GM10266 (cell line): ENCODE data around the gene WNT2B.
"Not testable (repeated sequence)": the region's sequence is repeated elsewhere in the genome, so short reads cannot be mapped to it uniquely, and the experiment has no call there.

Source experiments
- DNase-seq: peaks from one replicate; pipeline ENCODE4 v3.0.0; 2012; ENCODE audit errors: extremely low spot score
- TF ChIP-seq, protein P1 (sequence below): IDR thresholded peaks from 2 replicates; pipeline ENCODE4 v1.5.1; 2012; ENCODE audit warnings: mild to moderate bottlenecking, low read depth; ENCODE audit not compliant: control insufficient read depth, insufficient read depth; ENCODE audit errors: missing control alignments

The WNT2B gene

DNA sequence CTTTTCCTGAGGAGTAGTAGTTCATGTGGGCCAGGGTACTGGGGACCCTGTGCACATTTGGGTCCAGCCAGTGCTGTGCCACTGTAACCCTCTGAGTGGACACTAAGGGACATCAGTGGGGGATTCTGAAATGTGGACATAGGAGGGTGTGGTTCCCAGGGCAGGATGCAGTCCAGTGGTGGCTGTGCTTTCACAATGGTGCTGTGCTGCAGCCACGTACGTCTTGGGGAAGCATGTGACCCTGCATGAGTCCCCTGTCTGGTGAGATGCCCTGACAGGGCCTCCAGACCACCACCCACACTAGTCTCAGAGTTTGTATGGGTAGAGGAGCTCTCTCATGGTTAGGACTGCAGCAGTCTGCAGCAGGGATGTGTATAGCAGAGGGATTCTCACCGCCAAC, 37.8 kb upstream of the WNT2B start:
- DNase-seq: no peak
- TF ChIP-seq, protein P1, sequence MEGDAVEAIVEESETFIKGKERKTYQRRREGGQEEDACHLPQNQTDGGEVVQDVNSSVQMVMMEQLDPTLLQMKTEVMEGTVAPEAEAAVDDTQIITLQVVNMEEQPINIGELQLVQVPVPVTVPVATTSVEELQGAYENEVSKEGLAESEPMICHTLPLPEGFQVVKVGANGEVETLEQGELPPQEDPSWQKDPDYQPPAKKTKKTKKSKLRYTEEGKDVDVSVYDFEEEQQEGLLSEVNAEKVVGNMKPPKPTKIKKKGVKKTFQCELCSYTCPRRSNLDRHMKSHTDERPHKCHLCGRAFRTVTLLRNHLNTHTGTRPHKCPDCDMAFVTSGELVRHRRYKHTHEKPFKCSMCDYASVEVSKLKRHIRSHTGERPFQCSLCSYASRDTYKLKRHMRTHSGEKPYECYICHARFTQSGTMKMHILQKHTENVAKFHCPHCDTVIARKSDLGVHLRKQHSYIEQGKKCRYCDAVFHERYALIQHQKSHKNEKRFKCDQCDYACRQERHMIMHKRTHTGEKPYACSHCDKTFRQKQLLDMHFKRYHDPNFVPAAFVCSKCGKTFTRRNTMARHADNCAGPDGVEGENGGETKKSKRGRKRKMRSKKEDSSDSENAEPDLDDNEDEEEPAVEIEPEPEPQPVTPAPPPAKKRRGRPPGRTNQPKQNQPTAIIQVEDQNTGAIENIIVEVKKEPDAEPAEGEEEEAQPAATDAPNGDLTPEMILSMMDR: no peak

DNA sequence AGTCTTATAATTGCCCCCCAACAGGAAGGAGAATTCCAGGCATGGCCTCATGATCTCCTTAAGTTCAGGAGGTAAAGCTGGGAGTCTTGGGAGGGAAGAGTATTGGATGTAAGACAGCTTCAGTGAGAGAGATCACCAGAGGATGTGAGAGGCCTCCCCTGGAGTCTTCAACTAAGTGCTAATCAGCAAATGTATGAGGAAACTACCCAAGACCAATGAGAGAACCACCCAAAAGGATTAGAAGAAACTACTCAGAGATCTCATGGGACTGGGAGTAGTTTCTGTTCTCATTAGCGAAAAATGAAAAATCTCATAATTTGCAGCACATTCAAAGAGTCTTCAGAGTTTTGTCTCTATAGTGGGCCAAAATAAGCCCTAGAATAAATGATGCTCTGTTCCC, 36.6 kb upstream of the WNT2B start:
- TF ChIP-seq, protein P1: no peak
- DNase-seq: no peak

DNA sequence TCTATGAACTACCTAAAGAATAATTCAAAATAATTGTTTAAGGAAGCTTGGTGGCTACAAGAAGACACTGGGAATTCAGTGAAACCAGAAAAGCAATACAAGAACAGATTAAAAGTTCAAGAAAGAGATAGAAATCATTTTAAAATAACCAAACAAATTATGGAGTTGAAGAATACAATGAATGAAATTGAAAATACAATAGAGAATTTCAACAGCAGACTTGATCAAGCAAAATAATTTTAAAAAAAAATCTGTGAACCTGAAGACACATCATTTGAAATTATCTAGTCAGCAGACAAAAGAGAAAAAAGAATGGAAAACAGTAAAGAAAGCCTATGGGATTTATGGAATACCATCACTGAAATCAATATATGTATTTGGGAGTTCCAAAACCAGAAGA, 31.2 kb upstream of the WNT2B start:
- no peak for DNase-seq
- TF ChIP-seq, protein P1: no peak

DNA sequence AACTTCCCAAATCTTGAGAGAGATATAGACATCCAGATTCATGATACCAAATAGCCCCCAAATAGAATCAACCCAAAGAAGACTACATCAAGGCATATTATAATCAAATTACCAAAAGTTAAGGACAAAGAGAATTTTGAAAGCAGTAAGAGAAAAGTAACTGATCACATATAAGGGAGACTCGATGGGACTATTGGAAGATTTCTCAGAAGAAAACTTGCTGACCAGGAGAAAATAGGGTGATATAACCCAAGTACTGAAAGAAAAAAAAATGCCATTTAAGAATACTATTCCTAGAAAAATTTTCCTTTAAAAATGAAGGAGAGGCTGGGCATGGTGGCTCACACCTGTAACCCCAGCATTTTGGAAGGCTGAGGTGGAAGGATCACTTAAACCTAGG, 30.5 kb upstream of the WNT2B start:
- TF ChIP-seq, protein P1: no peak
- no peak for DNase-seq

DNA sequence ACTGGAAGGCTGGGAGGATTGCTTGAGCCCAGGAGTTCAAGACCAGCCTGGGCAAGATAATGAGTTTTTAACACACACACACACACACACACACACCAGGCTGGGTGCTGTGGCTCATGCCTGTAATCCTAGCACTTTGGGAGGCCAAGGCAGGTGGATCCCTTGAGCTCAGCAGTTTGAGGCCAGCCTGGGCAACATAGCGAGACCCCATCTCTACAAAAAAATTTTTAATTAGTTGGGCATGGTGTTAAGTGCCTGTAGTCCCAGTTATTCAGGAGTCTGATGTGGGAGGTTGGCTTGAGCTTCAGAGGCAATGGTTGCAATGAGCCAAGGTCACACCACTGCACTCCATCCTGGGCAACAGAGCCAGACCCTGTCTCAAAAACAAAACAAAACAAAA, 22.7 kb upstream of the WNT2B start:
- DNase-seq: not testable (repeated sequence)

DNA sequence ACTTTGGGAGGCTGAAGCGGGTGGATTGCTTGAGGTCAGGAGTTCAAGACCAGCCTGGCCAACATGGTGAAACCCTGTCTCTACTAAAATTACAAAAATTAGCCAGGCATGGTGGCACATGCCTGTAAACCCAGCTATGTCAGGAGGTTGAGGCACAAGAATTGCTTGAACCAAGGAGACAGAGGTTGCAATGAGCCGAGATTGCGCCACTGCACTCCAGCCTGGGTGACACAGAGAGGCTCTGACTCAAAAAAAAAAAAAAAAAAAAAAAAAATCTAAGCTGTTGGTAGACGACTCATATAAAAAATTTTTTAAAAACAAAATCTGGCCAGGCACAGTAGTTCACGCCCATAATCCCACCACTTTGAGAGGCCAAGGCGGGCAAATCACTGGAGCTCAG, 21.1 kb upstream of the WNT2B start:
- DNase-seq: not testable (repeated sequence)

DNA sequence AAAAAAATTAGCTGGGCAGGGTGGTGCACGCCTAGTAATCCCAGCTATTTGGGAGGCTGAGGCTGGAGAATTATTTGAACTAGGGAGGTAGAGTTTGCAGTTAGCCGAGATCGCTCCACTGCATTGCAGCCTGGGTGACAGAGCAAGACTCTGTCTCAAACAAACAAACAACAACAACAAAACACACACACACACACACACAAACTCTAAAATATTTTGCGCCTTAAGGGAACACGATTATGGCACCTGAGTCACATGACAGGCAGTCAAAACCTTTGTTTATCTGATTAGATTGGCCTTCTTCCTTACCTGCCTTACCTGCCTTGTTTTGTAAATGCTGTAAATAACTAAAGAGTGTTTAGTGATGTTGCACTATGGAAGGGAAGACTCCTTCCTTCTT, 20.6 kb upstream of the WNT2B start:
- TF ChIP-seq, protein P1: no peak
- no peak for DNase-seq

DNA sequence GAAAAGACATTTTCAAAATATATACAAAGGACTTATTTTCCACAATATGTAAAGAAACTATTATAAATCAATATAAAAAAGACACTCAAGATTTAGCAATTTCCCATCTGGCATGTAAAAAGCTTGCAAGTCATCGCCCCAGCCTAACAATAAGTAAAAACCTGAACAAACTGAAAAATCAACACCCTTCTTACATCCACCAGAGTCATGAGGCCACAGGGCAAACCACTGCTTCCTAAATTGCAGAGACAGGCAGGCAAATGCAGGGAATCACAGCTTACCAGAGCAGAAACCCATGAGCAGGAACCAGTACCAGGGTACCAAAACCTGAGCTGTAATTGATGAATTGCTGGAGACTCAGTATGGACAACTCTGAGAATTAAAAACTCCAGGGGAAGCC, 16.7 kb upstream of the WNT2B start:
- TF ChIP-seq, protein P1: no peak
- DNase-seq: no peak

DNA sequence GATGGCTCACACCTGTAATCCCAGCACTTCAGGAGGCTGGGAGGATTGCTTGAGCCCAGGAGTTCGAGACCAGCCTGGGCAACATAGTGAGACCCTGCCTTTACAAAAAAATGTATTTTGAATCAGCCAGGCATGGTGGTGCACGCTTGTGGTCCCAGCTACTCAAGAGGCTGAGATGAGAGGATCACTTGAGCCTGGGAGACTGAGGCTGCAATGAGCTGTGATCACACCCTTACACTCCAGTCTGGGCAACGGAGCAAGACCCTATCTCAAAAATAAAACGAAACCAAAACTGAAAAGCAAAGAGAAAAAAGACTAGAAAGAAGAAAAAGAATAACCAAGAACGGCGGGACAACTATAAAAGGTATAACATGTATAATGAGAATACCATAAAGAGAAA, 15.4 kb upstream of the WNT2B start:
- DNase-seq: no peak
- TF ChIP-seq, protein P1: no peak
